ENCODE data around the gene MGAM2. TPM values are rescaled to one million over a fixed set of nuclear protein-coding genes. Genes with fewer than 3 reads are reported as not detected.

The MGAM2 gene
- polyA plus RNA-seq, 4 donors = 2.7 to 30.2 (median 6.4) TPM

GRCh38 chr7:142104550-142105527, 6.7 kb upstream of the MGAM2 start:
- no peaks in the 10 kb centered on the region for H3K27me3 ChIP-seq (ENCODE audit: control insufficient read depth in 3 of 3, insufficient read depth in 3 of 3, low read length in 3 of 3)
- H3K36me3 ChIP-seq (ENCODE audit: control insufficient read depth in 3 of 3, insufficient read depth in 2 of 3, low read depth in 1 of 3, low read length in 3 of 3) = peaks cover 0 to 20% (median 0%) of the 10 kb centered on the region in 3 donors
- DNase-seq (peak; percentile 88 to 91), FAIRE-seq (no peak)
- WGBS, 3 donors = 19 to 48% (median 20%) methylated on average over 6 of the region's 6 CpGs
- H3K4me1 ChIP-seq (ENCODE audit: control insufficient read depth in 3 of 3, insufficient read depth in 2 of 3, low read depth in 1 of 3, low read length in 2 of 3) = peaks cover 0 to 6% (median 4%) of the 10 kb centered on the region in 3 donors
- no peak overlapping the region for H3K4me3 ChIP-seq (ENCODE audit: low read depth in 1 of 3, low read length in 3 of 3)
- no peaks in the 10 kb centered on the region for H3K9me3 ChIP-seq (ENCODE audit: control insufficient read depth in 2 of 2, insufficient read depth in 1 of 2, low read depth in 1 of 2, low read length in 1 of 2)
- H3K27ac ChIP-seq (ENCODE audit: low read depth in 1 of 3, low read length in 2 of 3) = peak overlapping the region; percentile 61 to 84 (median 62)

- peaks cover 0 to 9% (median 0%) of the 10 kb centered on the region in 3 donors for H3K36me3 ChIP-seq (ENCODE audit: control insufficient read depth in 3 of 3, insufficient read depth in 2 of 3, low read depth in 1 of 3, low read length in 3 of 3)
- FAIRE-seq = no peak
- H3K4me1 ChIP-seq (ENCODE audit: control insufficient read depth in 3 of 3, insufficient read depth in 2 of 3, low read depth in 1 of 3, low read length in 2 of 3) = peaks cover 0 to 13% (median 4%) of the 10 kb centered on the region in 3 donors
- DNase-seq = no peak
- no peaks in the 10 kb centered on the region for H3K27me3 ChIP-seq (ENCODE audit: control insufficient read depth in 3 of 3, insufficient read depth in 3 of 3, low read length in 3 of 3)
- H3K4me3 ChIP-seq (ENCODE audit: low read depth in 1 of 3, low read length in 3 of 3) = no peak overlapping the region
- H3K27ac ChIP-seq (ENCODE audit: low read depth in 1 of 3, low read length in 2 of 3) = no peak overlapping the region
- 63 to 68% (median 66%) methylated on average over 8 of the region's 8 CpGs for WGBS, 3 donors
- H3K9me3 ChIP-seq (ENCODE audit: control insufficient read depth in 2 of 2, insufficient read depth in 1 of 2, low read depth in 1 of 2, low read length in 1 of 2) = no peaks in the 10 kb centered on the region
Observed at GRCh38 chr7:142108728-142109505, 2.6 kb upstream of the MGAM2 start.

GRCh38 chr7:142110098-142110497, 1.4 kb upstream of the MGAM2 start:
- Histone ChIP-seq H3K27me3 (ENCODE audit: control insufficient read depth in 3 of 3, insufficient read depth in 3 of 3, low read length in 3 of 3) (no peaks in the 10 kb centered on the region), H3K9me3 (ENCODE audit: control insufficient read depth in 2 of 2, insufficient read depth in 1 of 2, low read depth in 1 of 2, low read length in 1 of 2) (no peaks in the 10 kb centered on the region), H3K4me1 (ENCODE audit: control insufficient read depth in 3 of 3, insufficient read depth in 2 of 3, low read depth in 1 of 3, low read length in 2 of 3) (peaks cover 0 to 14% (median 4%) of the 10 kb centered on the region in 3 donors), H3K27ac (ENCODE audit: low read depth in 1 of 3, low read length in 2 of 3) (no peak overlapping the region), H3K36me3 (ENCODE audit: control insufficient read depth in 3 of 3, insufficient read depth in 2 of 3, low read depth in 1 of 3, low read length in 3 of 3) (peaks cover 0 to 9% (median 1%) of the 10 kb centered on the region in 3 donors), H3K4me3 (ENCODE audit: low read depth in 1 of 3, low read length in 3 of 3) (no peak overlapping the region)
- no peak for DNase-seq
- 75 to 83% (median 76%) methylated on average over 4 of the region's 4 CpGs for WGBS, 3 donors
- no peak for FAIRE-seq

- WGBS, 3 donors = 37 to 50% (median 45%) methylated on average over 3 of the region's 3 CpGs
- FAIRE-seq = no peak
- peak overlapping the region in 2 of 3 donors; percentile 68 to 75 for H3K27ac ChIP-seq (ENCODE audit: low read depth in 1 of 3, low read length in 2 of 3)
Observed at GRCh38 chr7:142110638-142111037, 880 bp upstream of the MGAM2 start.

GRCh38 chr7:142112086-142112485, 568 bp downstream of the MGAM2 start:
- Histone ChIP-seq H3K36me3 (ENCODE audit: control insufficient read depth in 3 of 3, insufficient read depth in 2 of 3, low read depth in 1 of 3, low read length in 3 of 3) (peaks cover 0 to 7% (median 2%) of the 10 kb centered on the region in 3 donors), H3K4me3 (ENCODE audit: low read depth in 1 of 3, low read length in 3 of 3) (peak overlapping the region in 2 of 3 donors; percentile 41 to 83), H3K4me1 (ENCODE audit: control insufficient read depth in 3 of 3, insufficient read depth in 2 of 3, low read depth in 1 of 3, low read length in 2 of 3) (peaks cover 0 to 10% (median 4%) of the 10 kb centered on the region in 3 donors), H3K9me3 (ENCODE audit: control insufficient read depth in 2 of 2, insufficient read depth in 1 of 2, low read depth in 1 of 2, low read length in 1 of 2) (no peaks in the 10 kb centered on the region), H3K27me3 (ENCODE audit: control insufficient read depth in 3 of 3, insufficient read depth in 3 of 3, low read length in 3 of 3) (no peaks in the 10 kb centered on the region), H3K27ac (ENCODE audit: low read depth in 1 of 3, low read length in 2 of 3) (peak overlapping the region; percentile 75 to 85 (median 77))
- DNase-seq = peak; percentile 41 to 53
- FAIRE-seq = no peak
- 11 to 41% (median 15%) methylated on average over 1 of the region's 1 CpG for WGBS, 3 donors

More at GRCh38 chr7:142110638-142111037, 880 bp upstream of the MGAM2 start:
- Histone ChIP-seq H3K4me1 (ENCODE audit: control insufficient read depth in 3 of 3, insufficient read depth in 2 of 3, low read depth in 1 of 3, low read length in 2 of 3) (peaks cover 0 to 10% (median 4%) of the 10 kb centered on the region in 3 donors), H3K36me3 (ENCODE audit: control insufficient read depth in 3 of 3, insufficient read depth in 2 of 3, low read depth in 1 of 3, low read length in 3 of 3) (peaks cover 0 to 9% (median 2%) of the 10 kb centered on the region in 3 donors), H3K27me3 (ENCODE audit: control insufficient read depth in 3 of 3, insufficient read depth in 3 of 3, low read length in 3 of 3) (no peaks in the 10 kb centered on the region), H3K9me3 (ENCODE audit: control insufficient read depth in 2 of 2, insufficient read depth in 1 of 2, low read depth in 1 of 2, low read length in 1 of 2) (no peaks in the 10 kb centered on the region), H3K4me3 (ENCODE audit: low read depth in 1 of 3, low read length in 3 of 3) (no peak overlapping the region)
- DNase-seq = peak in 1 of 2 donors; percentile 34

- Histone ChIP-seq H3K4me3 (ENCODE audit: low read depth in 1 of 3, low read length in 3 of 3) (peak overlapping the region in 1 of 3 donors; percentile 11), H3K9me3 (ENCODE audit: control insufficient read depth in 2 of 2, insufficient read depth in 1 of 2, low read depth in 1 of 2, low read length in 1 of 2) (no peaks in the 10 kb centered on the region), H3K27me3 (ENCODE audit: control insufficient read depth in 3 of 3, insufficient read depth in 3 of 3, low read length in 3 of 3) (no peaks in the 10 kb centered on the region), H3K4me1 (ENCODE audit: control insufficient read depth in 3 of 3, insufficient read depth in 2 of 3, low read depth in 1 of 3, low read length in 2 of 3) (peaks cover 0 to 10% (median 0%) of the 10 kb centered on the region in 3 donors), H3K27ac (ENCODE audit: low read depth in 1 of 3, low read length in 2 of 3) (no peak overlapping the region), H3K36me3 (ENCODE audit: control insufficient read depth in 3 of 3, insufficient read depth in 2 of 3, low read depth in 1 of 3, low read length in 3 of 3) (peaks cover 2 to 10% (median 2%) of the 10 kb centered on the region in 3 donors)
- FAIRE-seq (no peak), DNase-seq (no peak)
- WGBS, 3 donors = 38 to 53% (median 45%) methylated on average over 3 of the region's 3 CpGs
Observed at GRCh38 chr7:142114207-142114606, 2.7 kb downstream of the MGAM2 start.

- WGBS, 3 donors = 11 to 56% (median 41%) methylated on average over 4 of the region's 4 CpGs
- no peaks in the 10 kb centered on the region for H3K27me3 ChIP-seq (ENCODE audit: control insufficient read depth in 3 of 3, insufficient read depth in 3 of 3, low read length in 3 of 3)
- H3K4me3 ChIP-seq (ENCODE audit: low read depth in 1 of 3, low read length in 3 of 3) = no peak overlapping the region
- no peaks in the 10 kb centered on the region for H3K9me3 ChIP-seq (ENCODE audit: control insufficient read depth in 2 of 2, insufficient read depth in 1 of 2, low read depth in 1 of 2, low read length in 1 of 2)
- FAIRE-seq (peak; percentile 68), DNase-seq (peak; percentile 54 to 89)
- peaks cover 2 to 10% (median 10%) of the 10 kb centered on the region in 3 donors for H3K36me3 ChIP-seq (ENCODE audit: control insufficient read depth in 3 of 3, insufficient read depth in 2 of 3, low read depth in 1 of 3, low read length in 3 of 3)
- H3K27ac ChIP-seq (ENCODE audit: low read depth in 1 of 3, low read length in 2 of 3) = peak overlapping the region; percentile 61 to 81 (median 79)
- H3K4me1 ChIP-seq (ENCODE audit: control insufficient read depth in 3 of 3, insufficient read depth in 2 of 3, low read depth in 1 of 3, low read length in 2 of 3) = peaks cover 0 to 17% (median 0%) of the 10 kb centered on the region in 3 donors
Observed at GRCh38 chr7:142120524-142120923, 9.0 kb downstream of the MGAM2 start.

- FAIRE-seq (no peak), DNase-seq (no peak)
- peaks cover 2 to 12% (median 3%) of the 10 kb centered on the region in 3 donors for H3K36me3 ChIP-seq (ENCODE audit: control insufficient read depth in 3 of 3, insufficient read depth in 2 of 3, low read depth in 1 of 3, low read length in 3 of 3)
- H3K27me3 ChIP-seq (ENCODE audit: control insufficient read depth in 3 of 3, insufficient read depth in 3 of 3, low read length in 3 of 3) = no peaks in the 10 kb centered on the region
- peaks cover 0 to 3% of the 10 kb centered on the region in 2 donors for H3K9me3 ChIP-seq (ENCODE audit: control insufficient read depth in 2 of 2, insufficient read depth in 1 of 2, low read depth in 1 of 2, low read length in 1 of 2)
- H3K4me3 ChIP-seq (ENCODE audit: low read depth in 1 of 3, low read length in 3 of 3) = no peak overlapping the region
- 92 to 95% (median 95%) methylated on average over 3 of the region's 3 CpGs for WGBS, 3 donors
- no peak overlapping the region for H3K27ac ChIP-seq (ENCODE audit: low read depth in 1 of 3, low read length in 2 of 3)
- H3K4me1 ChIP-seq (ENCODE audit: control insufficient read depth in 3 of 3, insufficient read depth in 2 of 3, low read depth in 1 of 3, low read length in 2 of 3) = peaks cover 0 to 17% (median 0%) of the 10 kb centered on the region in 3 donors
Observed at GRCh38 chr7:142123184-142123583, 11.7 kb downstream of the MGAM2 start.
